Natural killer cell (primary cell): Measurements from ENCODE around the gene MGAT3. TPM values are rescaled to one million over a fixed set of nuclear protein-coding genes. Genes with fewer than 3 reads are reported as not detected.

Source experiments
- ATAC-seq, 3 donors: fragments of 150-1000 bp in 2 of 3; fragments of 200-7000 bp in 1 of 3; cut with Tn5 transposase; 1 replicate in 1 of 3; 2 replicates in 2 of 3; pipeline ENCODE4 v1.10.0; 2021; ENCODE audit warnings: mild to moderate bottlenecking in 2 of 3, moderate library complexity in 2 of 3
- DNase-seq, 2 donors: peaks; one replicate each; pipeline versions ENCODE4 v3.0.0 to v3.0.0-alpha.2; 2013 to 2021; ENCODE audit warnings: mixed read lengths in 1 of 2
- H3K27ac ChIP-seq: one replicate; pipeline ENCODE4 v1.5.1; 2013; ENCODE audit warnings: mild to moderate bottlenecking, low read length
- H3K27me3 ChIP-seq: one replicate; pipeline ENCODE4 v1.6.1; 2013; ENCODE audit warnings: low read length; ENCODE audit not compliant: control insufficient read depth, insufficient read depth
- H3K36me3 ChIP-seq: one replicate; pipeline ENCODE4 v1.6.1; 2013; ENCODE audit warnings: low read length; ENCODE audit not compliant: control insufficient read depth, insufficient read depth
- H3K4me1 ChIP-seq: one replicate; pipeline ENCODE4 v1.6.1; 2013; ENCODE audit warnings: low read length; ENCODE audit not compliant: control insufficient read depth, insufficient read depth
- H3K4me3 ChIP-seq: one replicate; pipeline ENCODE4 v1.5.1; 2013; ENCODE audit warnings: low read length
- H3K9me3 ChIP-seq: one replicate; pipeline ENCODE4 v1.6.1; 2013; ENCODE audit warnings: low read length; ENCODE audit not compliant: control insufficient read depth, insufficient read depth
- H3K27ac Mint-ChIP-seq, 2 donors: one replicate each; pipeline ENCODE4 v1.8.0; 2022; ENCODE audit warnings: mild to moderate bottlenecking in 2 of 2, mixed read lengths in 2 of 2, moderate library complexity in 1 of 2
- H3K27me3 Mint-ChIP-seq, 2 donors: one replicate each; pipeline ENCODE4 v1.8.0; 2022; ENCODE audit warnings: low read depth in 2 of 2, mixed read lengths in 2 of 2
- H3K36me3 Mint-ChIP-seq: one replicate; pipeline ENCODE4 v1.8.0; 2022; ENCODE audit warnings: mixed read lengths
- H3K4me1 Mint-ChIP-seq, 2 donors: one replicate each; pipeline ENCODE4 v1.8.0; 2022; ENCODE audit warnings: mixed read lengths in 2 of 2
- H3K4me3 Mint-ChIP-seq: one replicate; pipeline ENCODE4 v1.8.0; 2022; ENCODE audit warnings: mild to moderate bottlenecking, moderate library complexity, mixed read lengths
- H3K9me3 Mint-ChIP-seq, 2 donors: one replicate each; pipeline ENCODE4 v1.8.0; 2022; ENCODE audit warnings: mixed read lengths in 2 of 2
- WGBS: methylation state at CpG from one replicate; pipeline ENCODE4 v1.1.7; 2013; ENCODE audit warnings: missing lambda C conversion rate; ENCODE audit not compliant: insufficient coverage; 5-methylcytosine and 5-hydroxymethylcytosine counted together
- intact Hi-C: fragments of 100-400 bp; cut with micrococcal nuclease; formaldehyde crosslinking; loops from one replicate; pipeline ENCODE4 v1.14.2; 2022
- total RNA-seq, 4 donors: library from RNA; stranded (reverse); fragments of 120-200 nt in 1 of 4; gene quantifications; one replicate each; pipeline versions ENCODE4 v1.2.3 to v1.2.4, GENCODE V29; 2013 to 2022
- TF ChIP-seq, protein P1 (sequence below): fragments of 200-600 bp; IDR thresholded peaks from one replicate; pipeline ENCODE4 v1.8.0; 2022; ENCODE audit warnings: antibody characterized with exemption

Gene MGAT3
- total RNA-seq, 3 donors from 2014 or later (not counting 1 experiment from before 2014, with no cell fraction given): 0.09 to 13.7 (median 0.11) TPM

DNA sequence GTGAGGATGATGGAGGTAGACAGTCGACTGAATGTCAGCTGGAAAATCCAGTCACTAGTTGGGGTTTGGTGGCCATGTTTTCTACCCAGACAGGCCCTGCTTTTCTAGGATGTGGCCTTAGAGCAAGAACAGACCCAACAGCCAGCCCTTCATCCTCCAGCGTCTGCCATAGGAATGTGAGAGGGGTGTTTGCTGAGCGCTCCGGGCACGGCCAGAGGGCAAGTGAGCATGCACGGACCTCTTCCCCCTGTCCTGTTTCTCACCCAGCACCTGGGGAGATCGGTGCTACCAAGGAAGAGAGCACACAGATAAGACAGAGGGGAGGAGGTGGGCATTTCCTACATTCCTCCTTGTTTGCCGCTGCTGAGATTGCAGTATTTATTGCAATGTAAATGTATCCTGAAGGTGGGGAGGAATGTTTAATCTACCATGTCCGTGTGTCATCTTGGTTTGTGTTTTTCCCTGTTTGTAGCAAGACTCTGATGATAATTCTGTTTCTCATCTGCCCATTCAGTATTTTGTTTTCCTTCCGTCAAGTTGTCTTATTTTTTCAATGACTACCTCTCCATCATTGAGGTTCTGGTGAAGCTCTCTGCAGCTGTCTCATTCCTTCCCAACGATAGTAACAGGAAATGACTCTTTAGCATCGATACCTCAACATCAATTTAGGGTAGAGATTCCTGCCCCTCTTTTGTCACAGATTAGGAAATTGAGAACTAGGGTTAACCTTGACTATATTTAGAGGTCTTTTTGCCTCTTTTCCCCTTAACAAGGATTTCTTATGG lies 58.6 kb downstream of the MGAT3 start:
- DNase-seq (no peak), ATAC-seq (no peak)
- no peaks in the 10 kb centered on the region for H3K9me3 Mint-ChIP-seq
- peaks cover 8% of the 10 kb centered on the region for H3K36me3 Mint-ChIP-seq
- H3K27ac Mint-ChIP-seq: peak overlapping the region in 1 of 2 donors; percentile 38
- Histone ChIP-seq H3K4me1 (peaks cover 9% of the 10 kb centered on the region), H3K36me3 (peaks cover 49% of the 10 kb centered on the region), H3K27me3 (no peaks in the 10 kb centered on the region), H3K9me3 (no peaks in the 10 kb centered on the region), H3K27ac (no peak overlapping the region), H3K4me3 (no peak overlapping the region)
- WGBS: 93% methylated on average over 10 of the region's 12 CpGs
- no peak overlapping the region for H3K4me3 Mint-ChIP-seq
- intact Hi-C loops: no loop called here
- H3K4me1 Mint-ChIP-seq: peaks cover 10 to 21% of the 10 kb centered on the region in 2 donors
- TF ChIP-seq, protein P1, sequence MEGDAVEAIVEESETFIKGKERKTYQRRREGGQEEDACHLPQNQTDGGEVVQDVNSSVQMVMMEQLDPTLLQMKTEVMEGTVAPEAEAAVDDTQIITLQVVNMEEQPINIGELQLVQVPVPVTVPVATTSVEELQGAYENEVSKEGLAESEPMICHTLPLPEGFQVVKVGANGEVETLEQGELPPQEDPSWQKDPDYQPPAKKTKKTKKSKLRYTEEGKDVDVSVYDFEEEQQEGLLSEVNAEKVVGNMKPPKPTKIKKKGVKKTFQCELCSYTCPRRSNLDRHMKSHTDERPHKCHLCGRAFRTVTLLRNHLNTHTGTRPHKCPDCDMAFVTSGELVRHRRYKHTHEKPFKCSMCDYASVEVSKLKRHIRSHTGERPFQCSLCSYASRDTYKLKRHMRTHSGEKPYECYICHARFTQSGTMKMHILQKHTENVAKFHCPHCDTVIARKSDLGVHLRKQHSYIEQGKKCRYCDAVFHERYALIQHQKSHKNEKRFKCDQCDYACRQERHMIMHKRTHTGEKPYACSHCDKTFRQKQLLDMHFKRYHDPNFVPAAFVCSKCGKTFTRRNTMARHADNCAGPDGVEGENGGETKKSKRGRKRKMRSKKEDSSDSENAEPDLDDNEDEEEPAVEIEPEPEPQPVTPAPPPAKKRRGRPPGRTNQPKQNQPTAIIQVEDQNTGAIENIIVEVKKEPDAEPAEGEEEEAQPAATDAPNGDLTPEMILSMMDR: no peak
- no peaks in the 10 kb centered on the region for H3K27me3 Mint-ChIP-seq

DNA sequence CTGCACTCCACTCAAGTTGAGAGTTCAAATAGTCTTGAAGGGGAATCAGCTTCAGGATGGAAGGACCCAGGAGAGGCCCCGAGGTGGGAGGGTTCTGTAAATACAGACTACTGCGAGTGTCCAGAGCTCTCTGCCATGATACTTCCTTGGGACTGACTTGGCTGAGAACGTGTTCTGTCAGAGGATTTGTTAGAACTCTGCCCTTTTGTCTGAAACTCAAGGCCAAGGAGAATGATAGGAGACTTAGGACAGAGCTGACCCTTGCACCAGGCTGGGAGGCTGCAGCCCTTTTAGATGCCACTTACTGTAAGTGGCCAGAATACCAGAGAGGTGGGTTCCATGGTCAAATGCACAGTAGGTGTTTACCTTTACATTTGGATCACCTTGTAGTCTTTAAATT lies 60.7 kb downstream of the MGAT3 start:
- H3K4me3 Mint-ChIP-seq: no peak overlapping the region
- TF ChIP-seq, protein P1: no peak
- peaks cover 8% of the 10 kb centered on the region for H3K36me3 Mint-ChIP-seq
- Histone ChIP-seq H3K9me3 (no peaks in the 10 kb centered on the region), H3K36me3 (peaks cover 43% of the 10 kb centered on the region), H3K27ac (no peak overlapping the region), H3K4me1 (peaks cover 23% of the 10 kb centered on the region), H3K4me3 (no peak overlapping the region), H3K27me3 (no peaks in the 10 kb centered on the region)
- no peaks in the 10 kb centered on the region for H3K9me3 Mint-ChIP-seq
- DNase-seq: no peak
- H3K27me3 Mint-ChIP-seq: no peaks in the 10 kb centered on the region
- H3K4me1 Mint-ChIP-seq: peaks cover 25 to 30% of the 10 kb centered on the region in 2 donors
- WGBS: 99% methylated on average over 3 of the region's 3 CpGs
- H3K27ac Mint-ChIP-seq: no peak overlapping the region
- ATAC-seq: no peak
- intact Hi-C loops: no loop called here

DNA sequence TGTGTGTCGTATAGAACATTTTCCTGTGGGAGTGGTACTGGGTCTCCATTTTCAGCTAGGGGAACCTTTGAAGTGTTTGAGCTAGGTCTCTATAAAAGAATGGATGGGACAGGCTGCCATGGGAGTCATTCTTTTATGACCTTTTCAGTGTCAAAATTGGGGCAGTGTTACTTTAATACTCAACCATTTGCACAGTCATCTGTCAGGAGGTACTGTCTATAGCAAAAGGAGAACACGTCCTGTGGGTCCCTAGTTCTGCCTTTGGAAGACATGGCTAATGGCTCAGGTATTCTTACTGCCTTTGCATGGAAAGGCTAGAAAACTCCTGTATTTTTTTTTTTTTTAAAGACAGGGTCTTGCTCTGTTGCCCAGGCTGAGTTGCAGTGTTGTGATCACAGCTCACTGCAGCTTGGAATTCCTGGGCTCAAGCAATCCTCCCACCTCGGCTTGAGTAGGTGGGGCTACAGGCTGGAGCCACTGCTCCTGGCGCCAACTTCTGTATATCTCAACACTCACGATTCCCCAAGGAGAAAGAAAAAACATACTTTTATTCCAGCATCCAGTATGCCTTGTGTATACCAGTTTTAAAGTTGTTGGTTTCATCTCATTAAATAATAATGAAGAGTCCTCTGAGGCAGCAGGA lies 61.5 kb downstream of the MGAT3 start:
- 83% methylated on average over 4 of the region's 5 CpGs for WGBS
- no peak for ATAC-seq

More for the DNA sequence above, 61.5 kb downstream of the MGAT3 start:
- Mint-ChIP-seq H3K27ac (peak overlapping the region; percentile 96 to 98), H3K27me3 (no peaks in the 10 kb centered on the region), H3K36me3 (peaks cover 8% of the 10 kb centered on the region), H3K4me3 (peak overlapping the region; percentile 98), H3K9me3 (no peaks in the 10 kb centered on the region), H3K4me1 (peaks cover 33 to 38% of the 10 kb centered on the region in 2 donors)
- no peaks in the 10 kb centered on the region for H3K27me3 ChIP-seq
- H3K36me3 ChIP-seq: peaks cover 47% of the 10 kb centered on the region
- H3K4me3 ChIP-seq: no peak overlapping the region
- no peak overlapping the region for H3K27ac ChIP-seq
- TF ChIP-seq, protein P1: no peak
- intact Hi-C loops: no loop called here
- H3K4me1 ChIP-seq: peaks cover 31% of the 10 kb centered on the region
- no peak for DNase-seq
- H3K9me3 ChIP-seq: no peaks in the 10 kb centered on the region
